Smooth muscle cell (in vitro differentiated cells): Measurements from ENCODE around the gene BATF3. TPM values are rescaled to one million over a fixed set of nuclear protein-coding genes. Genes with fewer than 3 reads are reported as not detected.

Experiments
- DNase-seq: peaks from one replicate; lab custom pipeline; 2025; ENCODE audit not compliant: unreplicated experiment; lab: John Stamatoyannopoulos, UW
- H2AFZ ChIP-seq: fragments of 200-600 bp; sonication (generic); 2 replicates; pipeline ENCODE4 v1.6.0; 2016; ENCODE audit warnings: antibody characterized with exemption, low read depth, mild to moderate bottlenecking
- H3F3A ChIP-seq: fragments of 200-600 bp; sonication (generic); 2 replicates; pipeline ENCODE4 v1.6.0; 2017; ENCODE audit warnings: antibody characterized with exemption, low read depth
- H3K27ac ChIP-seq: fragments of 200-600 bp; sonication (generic); 2 replicates; pipeline ENCODE4 v1.5.1; 2016; ENCODE audit warnings: low read depth, mild to moderate bottlenecking
- H3K27me3 ChIP-seq: fragments of 200-600 bp; sonication (generic); 2 replicates; pipeline ENCODE4 v1.6.1; 2016; ENCODE audit warnings: low read depth, mild to moderate bottlenecking
- H3K36me3 ChIP-seq: fragments of 200-600 bp; sonication (generic); 2 replicates; pipeline ENCODE4 v1.5.1; 2016; ENCODE audit warnings: low read depth
- H3K4me1 ChIP-seq: fragments of 200-600 bp; sonication (generic); 2 replicates; pipeline ENCODE4 v1.5.1; 2016; ENCODE audit warnings: low read depth
- H3K4me2 ChIP-seq: fragments of 200-600 bp; sonication (generic); 2 replicates; pipeline ENCODE4 v1.6.0; 2016; ENCODE audit warnings: mild to moderate bottlenecking
- H3K4me3 ChIP-seq: fragments of 200-600 bp; sonication (generic); 2 replicates; pipeline ENCODE4 v1.5.1; 2016; ENCODE audit warnings: mild to moderate bottlenecking
- H3K79me2 ChIP-seq: fragments of 200-600 bp; sonication (generic); 2 replicates; pipeline ENCODE4 v1.6.0; 2016; ENCODE audit warnings: low read depth, mild to moderate bottlenecking
- H3K9ac ChIP-seq: fragments of 200-600 bp; sonication (generic); 2 replicates; pipeline ENCODE4 v1.6.0; 2016; ENCODE audit warnings: low read depth
- H3K9me3 ChIP-seq: fragments of 200-600 bp; sonication (generic); replicated peaks from 2 replicates; pipeline ENCODE4 v1.5.1; 2016; ENCODE audit warnings: low read depth
- H4K20me1 ChIP-seq: fragments of 200-600 bp; sonication (generic); 2 replicates; pipeline ENCODE4 v1.6.0; 2016; ENCODE audit warnings: low read depth
- CTCF ChIP-seq: fragments of 200-600 bp; sonication (generic); IDR thresholded peaks from 2 replicates; pipeline ENCODE4 v1.5.1; 2017; ENCODE audit warnings: borderline replicate concordance, mild to moderate bottlenecking, antibody characterized with exemption; ENCODE audit not compliant: insufficient read depth, poor library complexity, severe bottlenecking
- WGBS: methylation state at CpG from one replicate; pipeline ENCODE4 v1.1.7; 2016; ENCODE audit warnings: low lambda C conversion rate; 5-methylcytosine and 5-hydroxymethylcytosine counted together
- polyA plus RNA-seq: library from polyadenylated mRNA; unstranded; fragments of >200 nt; fragmentation: Nextera tagmentation; extraction: Ambion mirVana; gene quantifications from 2 replicates; pipeline ENCODE4 v1.2.1, GENCODE V29; 2016
- total RNA-seq: library from RNA; depleted of rRNA; stranded (reverse); fragments of >200 nt; gene quantifications from 2 replicates; pipeline ENCODE4 v1.2.3, GENCODE V29; 2014

The BATF3 gene
- total and polyA plus RNA-seq, 2 experiments from 2014 or later: 5.8 to 11.5 TPM

GRCh38 chr1:212689196-212689725 lies 10.4 kb downstream of the BATF3 start:
- H3K27ac ChIP-seq: peak overlapping the region; percentile 41
- peak overlapping the region; percentile 11 for H3K4me2 ChIP-seq
- no peak for DNase-seq
- TF ChIP-seq CTCF: no peak
- no peak overlapping the region for H3K9ac ChIP-seq
- H3K4me3 ChIP-seq: no peak overlapping the region
- no peaks in the 10 kb centered on the region for H3K27me3 ChIP-seq
- H4K20me1 ChIP-seq: no peaks in the 10 kb centered on the region
- no peaks in the 10 kb centered on the region for H3K36me3 ChIP-seq
- no peaks in the 10 kb centered on the region for H3K4me1 ChIP-seq
- H3K79me2 ChIP-seq: no peaks in the 10 kb centered on the region
- 52% methylated on average over 5 of the region's 5 CpGs for WGBS
- no peaks in the 10 kb centered on the region for H3F3A ChIP-seq
- H3K9me3 ChIP-seq: no peaks in the 10 kb centered on the region
- no peak overlapping the region for H2AFZ ChIP-seq

GRCh38 chr1:212688341-212689047 lies 11.1 kb downstream of the BATF3 start:
- peak overlapping the region; percentile 11 for H3K4me2 ChIP-seq
- WGBS: 29% methylated on average over 7 of the region's 7 CpGs
- TF ChIP-seq CTCF: no peak
- H3F3A ChIP-seq: no peaks in the 10 kb centered on the region
- H3K79me2 ChIP-seq: no peaks in the 10 kb centered on the region
- H4K20me1 ChIP-seq: no peaks in the 10 kb centered on the region
- no peak for DNase-seq
- no peaks in the 10 kb centered on the region for H3K4me1 ChIP-seq
- H3K27ac ChIP-seq: peak overlapping the region; percentile 41
- H2AFZ ChIP-seq: no peak overlapping the region
- no peaks in the 10 kb centered on the region for H3K36me3 ChIP-seq
- H3K4me3 ChIP-seq: no peak overlapping the region
- H3K9ac ChIP-seq: no peak overlapping the region
- no peaks in the 10 kb centered on the region for H3K9me3 ChIP-seq
- no peaks in the 10 kb centered on the region for H3K27me3 ChIP-seq

- H3K27ac ChIP-seq: no peak overlapping the region
- H3K9me3 ChIP-seq: no peaks in the 10 kb centered on the region
- no peaks in the 10 kb centered on the region for H3K36me3 ChIP-seq
- no peaks in the 10 kb centered on the region for H3K79me2 ChIP-seq
- no peak overlapping the region for H3K9ac ChIP-seq
- TF ChIP-seq CTCF: no peak
- no peaks in the 10 kb centered on the region for H3F3A ChIP-seq
- H2AFZ ChIP-seq: no peak overlapping the region
- no peak overlapping the region for H3K4me3 ChIP-seq
- DNase-seq: no peak
- peak overlapping the region; percentile 44 for H3K4me2 ChIP-seq
- H3K4me1 ChIP-seq: no peaks in the 10 kb centered on the region
- no peaks in the 10 kb centered on the region for H4K20me1 ChIP-seq
- 95% methylated on average over 2 of the region's 2 CpGs for WGBS
- H3K27me3 ChIP-seq: no peaks in the 10 kb centered on the region
These were observed 11.8 kb downstream of the BATF3 start for GRCh38 chr1:212687811-212688210.

- TF ChIP-seq CTCF: no peak
- Histone ChIP-seq H3K9ac (no peak overlapping the region), H3K36me3 (no peaks in the 10 kb centered on the region), H3K27ac (no peak overlapping the region), H3K4me2 (no peak overlapping the region), H3K27me3 (no peaks in the 10 kb centered on the region), H3K4me1 (no peaks in the 10 kb centered on the region), H3K9me3 (no peaks in the 10 kb centered on the region), H2AFZ (no peak overlapping the region), H4K20me1 (no peaks in the 10 kb centered on the region), H3F3A (no peaks in the 10 kb centered on the region), H3K4me3 (no peak overlapping the region), H3K79me2 (no peaks in the 10 kb centered on the region)
- no peak for DNase-seq
- 96% methylated on average over 11 of the region's 11 CpGs for WGBS
These were observed 13.0 kb downstream of the BATF3 start for GRCh38 chr1:212686591-212686990.
